GM19372 (cell line): ENCODE results near the gene SP7.
A peak's percentile ranks its signal among the peaks of the same experiment; 100 is the strongest.
"Not testable (repeated sequence)": the region's sequence is repeated elsewhere in the genome, so short reads cannot be mapped to it uniquely, and the experiment has no call there.

Experiments used
- ATAC-seq: cut with Tn5 transposase; IDR thresholded peaks from one replicate; pipeline ENCODE4 v1.9.1; 2021; ENCODE audit warnings: mild to moderate bottlenecking, low read depth, moderate library complexity; ENCODE audit not compliant: unreplicated experiment

The SP7 gene

GRCh38 chr12:53336181-53336681 is at the start of gene SP7:
SP7 (minus strand) TSS chr12:53336354; CDS start chr12:53335646, 708 bp downstream.
- ATAC-seq = no peak

DNA sequence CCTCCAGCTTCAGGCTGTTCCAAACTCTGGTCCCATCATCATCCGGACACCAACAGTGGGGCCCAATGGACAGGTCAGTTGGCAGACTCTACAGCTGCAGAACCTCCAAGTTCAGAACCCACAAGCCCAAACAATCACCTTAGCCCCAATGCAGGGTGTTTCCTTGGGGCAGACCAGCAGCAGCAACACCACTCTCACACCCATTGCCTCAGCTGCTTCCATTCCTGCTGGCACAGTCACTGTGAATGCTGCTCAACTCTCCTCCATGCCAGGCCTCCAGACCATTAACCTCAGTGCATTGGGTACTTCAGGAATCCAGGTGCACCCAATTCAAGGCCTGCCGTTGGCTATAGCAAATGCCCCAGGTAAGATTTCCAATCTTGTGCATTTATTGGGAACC is 47.1 kb upstream of the SP7 start:
- ATAC-seq = no peak

GRCh38 chr12:53381731-53382630 is 45.8 kb upstream of the SP7 start:
- ATAC-seq = no peak

- no peak for ATAC-seq
Observed at GRCh38 chr12:53380794-53381730, 44.9 kb upstream of the SP7 start.

GRCh38 chr12:53380104-53380793 is 44.1 kb upstream of the SP7 start, which contains the start of gene SP1:
SP1 (plus strand) TSS chr12:53380176; CDS start chr12:53380292, 116 bp downstream.
- peak; percentile 39 for ATAC-seq

DNA sequence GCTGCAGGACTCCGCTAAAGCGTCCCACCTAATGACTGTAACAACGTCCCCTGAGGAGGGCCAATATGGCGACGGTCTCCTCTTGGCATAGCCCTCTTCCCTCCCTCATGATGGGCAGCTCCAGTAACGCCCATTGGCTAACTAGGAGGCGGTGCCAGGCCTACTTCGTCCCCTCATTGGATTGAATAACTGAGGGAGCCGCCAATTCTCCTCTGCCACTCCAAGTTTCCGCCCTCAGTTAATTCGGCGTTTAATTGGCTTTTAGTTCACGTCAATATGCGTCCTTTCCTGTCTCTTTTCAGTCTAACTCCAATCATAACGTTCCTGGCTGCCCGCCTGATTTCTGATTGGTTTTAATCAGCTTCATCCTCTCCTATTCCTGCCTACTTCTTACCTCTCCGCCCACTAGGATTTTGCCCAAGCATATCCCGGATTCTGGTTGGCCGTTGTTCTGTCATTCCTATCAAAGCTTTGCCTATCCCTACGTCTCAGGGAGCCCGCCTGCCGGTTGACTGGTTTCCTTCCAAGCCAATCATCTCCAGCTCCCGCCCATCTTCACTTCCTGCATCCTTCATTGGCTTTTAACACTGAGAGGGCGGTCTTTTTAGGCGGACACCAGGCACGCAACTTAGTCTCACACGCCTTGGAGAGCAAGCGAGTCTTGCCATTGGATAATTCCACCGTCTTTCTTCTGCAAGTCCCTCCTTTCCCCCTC is 43.4 kb upstream of the SP7 start:
- peak; percentile 75 for ATAC-seq

DNA sequence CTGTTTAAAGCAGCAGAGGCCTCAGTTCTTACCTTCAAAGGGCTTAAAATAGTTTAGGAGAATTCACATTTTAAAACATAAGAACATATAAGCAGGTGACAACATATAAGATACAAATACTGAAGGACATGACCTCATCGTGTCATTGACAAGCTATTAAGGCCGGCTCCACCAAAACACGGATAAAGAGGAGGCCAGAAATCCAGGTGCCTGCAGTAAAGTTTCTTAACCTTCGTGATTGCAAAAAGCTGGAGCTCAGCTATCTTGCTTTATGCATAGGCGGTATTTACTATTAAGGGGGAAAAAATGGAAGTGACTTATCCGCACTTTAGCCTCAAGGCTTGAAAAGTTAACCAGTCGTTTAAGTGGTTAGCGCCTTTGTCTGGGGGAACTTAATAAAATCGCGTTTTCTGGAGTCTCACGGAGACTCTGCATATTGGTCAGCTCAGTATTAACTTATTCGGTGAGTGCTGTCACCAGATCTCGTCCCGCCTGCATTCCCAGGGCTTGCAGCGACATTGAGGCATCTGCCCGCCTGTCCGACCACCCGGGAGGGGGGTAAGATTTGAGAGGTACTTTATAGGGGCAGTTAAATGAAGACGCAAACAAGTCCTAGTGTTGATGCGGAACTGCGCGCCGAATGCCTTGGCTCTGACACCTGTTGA is 42.7 kb upstream of the SP7 start:
- ATAC-seq = no peak

DNA sequence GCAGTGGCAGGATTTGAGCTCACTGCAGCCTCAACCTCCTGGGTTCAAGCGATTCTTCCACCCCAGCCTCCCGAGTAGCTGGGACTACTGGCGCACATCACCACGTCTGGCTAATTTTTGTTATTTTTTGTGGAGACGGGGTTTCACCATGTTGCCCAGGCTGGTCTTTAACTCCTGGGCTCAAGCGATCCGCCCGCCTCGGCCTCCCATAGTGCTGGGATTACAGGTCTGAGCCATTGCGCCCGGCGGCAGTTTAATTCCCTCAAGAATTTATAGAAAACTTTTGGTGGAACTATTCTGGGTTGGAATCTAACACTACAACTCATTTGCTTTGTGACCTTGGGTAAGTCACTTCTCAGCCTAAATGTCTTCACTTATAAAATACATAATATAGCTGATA is 42.1 kb upstream of the SP7 start:
- no peak for ATAC-seq

GRCh38 chr12:53376747-53377146 is 40.6 kb upstream of the SP7 start:
- no peak for ATAC-seq

GRCh38 chr12:53374277-53374676 is 38.1 kb upstream of the SP7 start:
- not testable (repeated sequence) for ATAC-seq

DNA sequence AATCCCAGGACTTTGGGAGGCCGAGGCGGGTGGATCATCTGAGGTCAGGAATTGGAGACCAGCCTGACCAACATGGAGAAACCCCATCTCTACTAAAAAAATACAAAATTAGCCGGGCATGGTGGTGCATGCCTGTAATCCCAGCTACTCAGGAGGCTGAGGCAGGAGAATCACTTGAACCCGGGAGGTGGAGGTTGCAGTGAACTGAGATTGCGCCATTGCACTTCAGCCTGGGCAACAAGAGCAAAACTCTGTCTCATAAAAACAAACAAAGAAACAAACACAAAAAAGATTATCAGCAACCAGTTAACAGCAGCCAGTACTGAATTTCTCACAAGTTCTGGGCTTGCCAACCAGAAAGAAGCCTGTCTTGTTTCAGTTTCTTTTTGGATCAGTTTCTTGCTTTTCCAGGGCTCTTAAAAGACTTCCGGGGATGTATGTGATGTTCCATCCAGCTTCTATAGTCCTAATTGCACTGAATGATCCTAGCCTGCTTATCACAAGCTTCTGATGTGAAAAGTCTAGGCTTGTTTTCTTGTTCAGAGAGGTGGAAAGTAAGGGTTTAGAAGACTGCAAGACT is 37.5 kb upstream of the SP7 start:
- not testable (repeated sequence) for ATAC-seq

DNA sequence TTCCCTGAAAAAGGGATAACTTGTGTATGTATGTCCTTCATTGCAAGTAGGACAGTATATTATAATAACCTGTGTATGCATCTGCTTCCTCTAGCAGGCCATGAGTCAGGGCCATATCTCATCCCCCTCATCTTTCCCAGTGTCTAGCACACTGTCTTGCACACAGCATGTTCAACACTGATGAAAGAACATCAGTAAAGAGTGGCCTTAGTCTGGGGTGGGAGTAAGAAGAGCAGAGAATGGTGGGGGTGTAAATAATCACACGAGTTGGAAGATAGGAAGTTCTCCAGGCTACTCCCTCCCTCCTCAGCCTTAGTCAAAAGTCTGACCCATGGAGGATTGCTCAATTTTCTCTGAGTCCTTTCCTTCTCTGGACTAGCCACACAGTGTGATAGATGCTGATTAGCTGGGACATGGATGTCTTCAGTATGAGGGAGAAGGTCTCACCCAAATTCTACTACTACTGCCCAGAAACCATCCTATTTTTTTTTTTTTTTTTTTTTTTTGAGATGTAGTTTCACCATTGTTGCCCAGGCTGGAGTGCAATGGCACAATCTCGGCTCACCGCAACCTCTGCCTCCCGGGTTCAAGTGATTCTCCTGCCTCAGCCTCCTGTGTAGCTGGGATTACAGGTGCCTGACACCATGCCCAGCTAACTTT is 29.2 kb upstream of the SP7 start:
- no peak for ATAC-seq

GRCh38 chr12:53361638-53362037 is 25.5 kb upstream of the SP7 start:
- ATAC-seq = not testable (repeated sequence)

GRCh38 chr12:53358836-53359419 is 22.8 kb upstream of the SP7 start:
- ATAC-seq = no peak

- no peak for ATAC-seq
Observed at GRCh38 chr12:53355121-53355520, 19.0 kb upstream of the SP7 start.

DNA sequence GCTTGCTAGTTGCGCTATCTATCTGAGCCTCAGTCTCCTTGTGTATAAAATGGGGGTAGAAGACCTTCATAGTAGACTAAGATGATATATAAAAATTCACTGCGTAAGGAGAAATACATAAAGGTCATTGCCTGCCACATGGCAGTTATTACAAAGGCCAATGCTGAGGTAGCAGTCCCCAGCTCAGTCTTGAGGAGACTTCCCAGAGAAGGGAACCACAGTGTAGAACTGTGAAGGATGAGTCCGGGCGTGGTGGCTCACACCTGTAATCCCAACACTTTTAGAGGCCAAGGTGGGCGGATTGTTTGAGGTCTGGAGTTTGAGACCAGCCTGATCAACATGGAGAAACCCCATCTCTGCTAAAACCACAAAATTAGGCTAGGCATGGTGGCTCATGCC is 17.1 kb upstream of the SP7 start:
- no peak for ATAC-seq

- ATAC-seq = no peak
Observed at GRCh38 chr12:53352331-53353256, 16.4 kb upstream of the SP7 start.
